Right lobe of liver (tissue), 4 donors: ENCODE measurements around the gene LRRFIP2.

Source experiments
- CTCF ChIP-seq, 4 donors: fragments of 200-600 bp in 3 of 4; fragments of 450-650 bp in 1 of 4; IDR thresholded peaks; one replicate each; pipeline versions ENCODE4 v1.5.1 to v1.8.0; 2016 to 2022; ENCODE audit warnings: antibody characterized with exemption in 4 of 4, mild to moderate bottlenecking in 2 of 4
- POLR2A ChIP-seq: fragments of 450-650 bp; IDR thresholded peaks from one replicate; pipeline ENCODE4 v1.6.1; 2017; ENCODE audit warnings: antibody characterized with exemption, mild to moderate bottlenecking
- donor health status: DM: no; HTN: no; CAD: no.
- donor health status: DM: no; HTN: no; CAD: no.
- donor health status: DM: no; HTN: yes; CAD: no.

- TF ChIP-seq CTCF (IDR thresholded peaks at IDR 0.05) (no peak), POLR2A (no peak)
Measured at GRCh38 chr3:37143821-37144220, 30.6 kb downstream of the LRRFIP2 start.
